Trophoblast cell (in vitro differentiated cells and primary cell): Measurements from ENCODE around the gene MANSC4.
"Not testable (repeated sequence)": the region's sequence is repeated elsewhere in the genome, so short reads cannot be mapped to it uniquely, and the experiment has no call there.

Source experiments
- DNase-seq, 2 donors: peaks; one replicate each; pipeline ENCODE4 v3.0.0-alpha.2; 2016
- H2AFZ ChIP-seq: 2 replicates; pipeline ENCODE4 v1.6.1; 2013; ENCODE audit warnings: low read length, moderate library complexity, mild to moderate bottlenecking; ENCODE audit not compliant: insufficient read depth, poor library complexity
- H2AK5ac ChIP-seq: 2 replicates; pipeline ENCODE4 v1.6.1; 2013; ENCODE audit warnings: mild to moderate bottlenecking, low read length
- H2BK120ac ChIP-seq: 2 replicates; pipeline ENCODE4 v1.6.1; 2013; ENCODE audit warnings: low read length, mild to moderate bottlenecking, moderate library complexity; ENCODE audit not compliant: insufficient read depth, poor library complexity
- H2BK12ac ChIP-seq: 2 replicates; pipeline ENCODE4 v1.6.1; 2013; ENCODE audit warnings: mild to moderate bottlenecking, low read length, moderate library complexity
- H2BK5ac ChIP-seq: 2 replicates; pipeline ENCODE4 v1.6.1; 2013; ENCODE audit warnings: low read length, low read depth, moderate library complexity, mild to moderate bottlenecking; ENCODE audit not compliant: poor library complexity
- H3K14ac ChIP-seq: 2 replicates; pipeline ENCODE4 v1.6.1; 2013; ENCODE audit warnings: mild to moderate bottlenecking, low read length
- H3K18ac ChIP-seq: 2 replicates; pipeline ENCODE4 v1.6.1; 2013; ENCODE audit warnings: mild to moderate bottlenecking, low read length
- H3K23ac ChIP-seq: 2 replicates; pipeline ENCODE4 v1.6.1; 2013; ENCODE audit warnings: low read length
- H3K27ac ChIP-seq: 2 replicates; pipeline ENCODE4 v1.5.1; 2013; ENCODE audit warnings: low read depth, mild to moderate bottlenecking, inconsistent platforms, low read length, moderate library complexity
- H3K27me3 ChIP-seq: 2 replicates; pipeline ENCODE4 v1.6.1; 2013; ENCODE audit warnings: inconsistent platforms, mild to moderate bottlenecking, low read length, moderate library complexity; ENCODE audit not compliant: insufficient read depth
- H3K36me3 ChIP-seq, 2 experiments: 1 replicate in 1 of 2; 2 replicates in 1 of 2; pipeline ENCODE4 v1.6.1; 2013; ENCODE audit warnings: low read length in 2 of 2, mild to moderate bottlenecking in 2 of 2, moderate library complexity in 1 of 2; ENCODE audit not compliant: insufficient read depth in 2 of 2, control insufficient read depth in 1 of 2
- H3K4ac ChIP-seq: 2 replicates; pipeline ENCODE4 v1.6.1; 2013; ENCODE audit warnings: low read depth, mild to moderate bottlenecking, low read length, moderate library complexity
- H3K4me1 ChIP-seq, 2 experiments: 1 replicate in 1 of 2; 2 replicates in 1 of 2; pipeline ENCODE4 v1.6.1; 2013; ENCODE audit warnings: low read length in 2 of 2, mild to moderate bottlenecking in 2 of 2, moderate library complexity in 1 of 2; ENCODE audit not compliant: insufficient read depth in 2 of 2, control insufficient read depth in 1 of 2
- H3K4me2 ChIP-seq: 2 replicates; pipeline ENCODE4 v1.6.1; 2013; ENCODE audit warnings: inconsistent platforms, mild to moderate bottlenecking, low read length, moderate library complexity
- H3K4me3 ChIP-seq: 2 replicates; pipeline ENCODE4 v1.5.1; 2013; ENCODE audit warnings: mild to moderate bottlenecking, low read depth, low read length, inconsistent platforms
- H3K79me1 ChIP-seq: one replicate; pipeline ENCODE4 v1.6.1; 2013; ENCODE audit warnings: low read length
- H3K79me2 ChIP-seq: 2 replicates; pipeline ENCODE4 v1.6.1; 2013; ENCODE audit warnings: low read length, mild to moderate bottlenecking; ENCODE audit not compliant: control insufficient read depth, insufficient read depth, poor library complexity
- H3K9ac ChIP-seq: 2 replicates; pipeline ENCODE4 v1.6.1; 2013; ENCODE audit warnings: mild to moderate bottlenecking, low read length
- H3K9me3 ChIP-seq: 2 replicates; pipeline ENCODE4 v1.6.1; 2013; ENCODE audit warnings: low read depth, mild to moderate bottlenecking, control low read depth, inconsistent platforms, low read length; ENCODE audit not compliant: insufficient read depth
- H4K12ac ChIP-seq: 2 replicates; pipeline ENCODE4 v1.6.1; 2013; ENCODE audit warnings: low read depth, mild to moderate bottlenecking, low read length, moderate library complexity
- H4K8ac ChIP-seq: 2 replicates; pipeline ENCODE4 v1.6.1; 2013; ENCODE audit warnings: low read depth, mild to moderate bottlenecking, low read length, moderate library complexity
- H4K91ac ChIP-seq: one replicate; pipeline ENCODE4 v1.6.1; 2013; ENCODE audit warnings: low read depth, mild to moderate bottlenecking, low read length, moderate library complexity
- WGBS: extraction: QIAGEN DNeasy Blood & Tissue Kit; methylation state at CpG from one replicate; pipeline ENCODE4 v1.1.7; 2013; ENCODE audit warnings: missing lambda C conversion rate; ENCODE audit not compliant: insufficient read length, insufficient coverage; ENCODE audit errors: extremely low coverage; 5-methylcytosine and 5-hydroxymethylcytosine counted together

Gene MANSC4

DNA sequence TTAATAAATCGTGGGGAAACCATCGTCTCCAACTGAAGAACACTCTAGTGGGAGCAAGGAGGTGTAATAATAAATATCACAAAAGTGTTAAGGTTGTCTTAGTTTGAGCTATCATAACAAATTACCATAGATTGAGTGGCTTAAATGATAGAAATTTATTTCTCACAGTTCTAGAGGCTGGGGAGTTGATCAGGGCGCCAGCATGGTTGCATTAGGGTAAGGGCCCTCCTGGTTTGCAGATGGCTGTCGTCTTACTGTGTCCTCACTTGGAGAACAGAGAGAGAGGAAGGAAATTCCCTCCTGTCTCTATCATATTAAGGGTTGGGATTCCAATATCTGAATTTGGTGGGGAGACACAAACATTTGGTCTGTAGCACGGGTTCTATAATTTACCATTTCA is 36.4 kb downstream of the MANSC4 start:
- Histone ChIP-seq H3K4me2 (no peak overlapping the region), H3K79me1 (no peaks in the 10 kb centered on the region), H3K4me3 (no peak overlapping the region), H3K36me3 (peaks cover 2 to 12% of the 10 kb centered on the region in 2 experiments), H3K9ac (no peak overlapping the region), H3K14ac (no peak overlapping the region), H3K27me3 (no peaks in the 10 kb centered on the region), H3K79me2 (no peaks in the 10 kb centered on the region), H3K4ac (no peak overlapping the region), H2BK5ac (no peak overlapping the region), H3K23ac (no peak overlapping the region), H2AFZ (no peak overlapping the region), H3K4me1 (no peaks in the 10 kb centered on the region), H3K18ac (no peak overlapping the region), H3K27ac (no peak overlapping the region), H4K8ac (no peak overlapping the region), H2AK5ac (no peak overlapping the region), H3K9me3 (no peaks in the 10 kb centered on the region), H2BK120ac (no peak overlapping the region), H4K91ac (no peak overlapping the region), H2BK12ac (no peak overlapping the region), H4K12ac (no peak overlapping the region)
- peak; percentile 79 to 88 for DNase-seq
- WGBS, result no CpG with 5 or more reads among the region's 5 CpGs

GRCh38 chr12:27734321-27734720 is 45.7 kb downstream of the MANSC4 start:
- not testable (repeated sequence) for H3K27ac ChIP-seq, H2BK120ac ChIP-seq, H3K27me3 ChIP-seq, H2BK12ac ChIP-seq, H2AK5ac ChIP-seq, H3K79me2 ChIP-seq, H3K4me1 ChIP-seq, H3K9me3 ChIP-seq, H4K8ac ChIP-seq, H4K91ac ChIP-seq, H3K79me1 ChIP-seq, H2AFZ ChIP-seq, H3K14ac ChIP-seq, H3K4me3 ChIP-seq, H2BK5ac ChIP-seq, H4K12ac ChIP-seq, H3K18ac ChIP-seq, H3K9ac ChIP-seq, H3K23ac ChIP-seq, H3K4me2 ChIP-seq, H3K4ac ChIP-seq
- peaks cover 9 to 10% of the 10 kb centered on the region in 2 experiments for H3K36me3 ChIP-seq
- no CpG with 5 or more reads among the region's 9 CpGs for WGBS
- peak; percentile 58 to 69 for DNase-seq

DNA sequence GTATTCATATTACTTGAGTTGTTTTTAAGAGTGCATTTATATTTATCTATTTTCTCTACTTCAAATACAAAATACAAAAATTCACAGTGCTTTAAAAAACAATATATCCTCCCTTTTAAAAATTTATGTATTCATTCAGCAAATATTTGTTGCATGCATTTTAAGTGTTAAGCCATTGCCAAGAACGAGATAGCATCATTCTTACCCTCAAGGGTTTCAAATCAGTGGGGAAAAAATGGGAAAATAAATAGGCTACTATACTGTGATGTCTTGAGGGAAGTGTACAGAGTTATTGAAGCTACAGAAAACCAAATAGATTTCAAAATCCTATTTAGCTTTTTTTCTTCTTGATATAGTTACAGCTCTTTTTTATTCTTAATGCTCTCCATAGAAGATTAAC is 46.2 kb downstream of the MANSC4 start:
- H3K14ac ChIP-seq, result no peak overlapping the region
- H3K18ac ChIP-seq, result no peak overlapping the region
- DNase-seq, result peak; percentile 4 to 85
- H3K9ac ChIP-seq, result no peak overlapping the region
- no peaks in the 10 kb centered on the region for H3K79me2 ChIP-seq
- peaks cover 7 to 9% of the 10 kb centered on the region in 2 experiments for H3K36me3 ChIP-seq
- no peak overlapping the region for H4K91ac ChIP-seq
- H2BK12ac ChIP-seq, result no peak overlapping the region
- H4K8ac ChIP-seq, result no peak overlapping the region
- no peak overlapping the region for H4K12ac ChIP-seq
- WGBS, result no CpG with 5 or more reads among the region's 1 CpG
- no peak overlapping the region for H3K23ac ChIP-seq
- H2AFZ ChIP-seq, result no peak overlapping the region
- no peak overlapping the region for H2BK5ac ChIP-seq
- no peaks in the 10 kb centered on the region for H3K27me3 ChIP-seq
- no peak overlapping the region for H3K27ac ChIP-seq
- no peak overlapping the region for H2BK120ac ChIP-seq
- no peak overlapping the region for H3K4me3 ChIP-seq
- no peak overlapping the region for H3K4me2 ChIP-seq
- H3K79me1 ChIP-seq, result no peaks in the 10 kb centered on the region
- H3K4me1 ChIP-seq, result no peaks in the 10 kb centered on the region
- H2AK5ac ChIP-seq, result no peak overlapping the region
- no peaks in the 10 kb centered on the region for H3K9me3 ChIP-seq
- H3K4ac ChIP-seq, result no peak overlapping the region

GRCh38 chr12:27733052-27733656 is 46.9 kb downstream of the MANSC4 start:
- no peak overlapping the region for H3K27ac ChIP-seq
- no peak overlapping the region for H4K8ac ChIP-seq
- no peak overlapping the region for H3K4me3 ChIP-seq
- H2BK12ac ChIP-seq, result no peak overlapping the region
- H2BK5ac ChIP-seq, result no peak overlapping the region
- no peaks in the 10 kb centered on the region for H3K27me3 ChIP-seq
- DNase-seq, result peak; percentile 17 to 77
- no peak overlapping the region for H3K23ac ChIP-seq
- no peak overlapping the region for H2BK120ac ChIP-seq
- H2AK5ac ChIP-seq, result no peak overlapping the region
- no peak overlapping the region for H4K12ac ChIP-seq
- H2AFZ ChIP-seq, result no peak overlapping the region
- H3K4me1 ChIP-seq, result no peaks in the 10 kb centered on the region
- no peak overlapping the region for H4K91ac ChIP-seq
- H3K18ac ChIP-seq, result no peak overlapping the region
- no peaks in the 10 kb centered on the region for H3K79me1 ChIP-seq
- H3K79me2 ChIP-seq, result no peaks in the 10 kb centered on the region
- H3K9me3 ChIP-seq, result no peaks in the 10 kb centered on the region
- H3K36me3 ChIP-seq, result peaks cover 7 to 9% of the 10 kb centered on the region in 2 experiments
- no peak overlapping the region for H3K4me2 ChIP-seq
- no peak overlapping the region for H3K14ac ChIP-seq
- no CpG with 5 or more reads among the region's 3 CpGs for WGBS
- H3K4ac ChIP-seq, result no peak overlapping the region
- no peak overlapping the region for H3K9ac ChIP-seq
